CD4-positive, alpha-beta T cell (primary cell): Measurements from ENCODE around the gene ADAD2. TPM values are rescaled to one million over a fixed set of nuclear protein-coding genes. Genes with fewer than 3 reads are reported as not detected.

Source experiments
- ATAC-seq: fragments of 200-7000 bp; cut with Tn5 transposase; one replicate; pipeline ENCODE4 v1.10.0; 2022; ENCODE audit warnings: mild to moderate bottlenecking; ENCODE audit not compliant: poor library complexity
- CTCF ChIA-PET: fragments of 350-600 bp; sonication (Branson Sonifier 250); formaldehyde crosslinking; loops from one replicate; lab custom pipeline; 2021; ENCODE audit warnings: antibody characterized with exemption, inconsistent platforms; lab: Charles Lee
- POLR2A ChIA-PET: fragments of 350-600 bp; sonication (Branson Sonifier 250); formaldehyde crosslinking; loops from one replicate; lab custom pipeline; 2021; ENCODE audit warnings: antibody characterized with exemption, inconsistent platforms; lab: Charles Lee
- DNase-seq, 14 experiments: peaks; one replicate each; pipeline ENCODE4 v3.0.0-alpha.2; 2013 to 2020; ENCODE audit warnings: mixed read lengths in 2 of 14
- H3K27ac ChIP-seq, 2 donors: one replicate each; pipeline versions ENCODE4 v1.5.1 to v1.7.0; 2013; ENCODE audit warnings: low read length in 2 of 2, low read depth in 1 of 2, mild to moderate bottlenecking in 1 of 2
- H3K27me3 ChIP-seq, 2 experiments: 1 replicate in 1 of 2; 2 replicates in 1 of 2; pipeline versions ENCODE4 v1.6.1 to v1.7.0; 2013; ENCODE audit warnings: low read length in 2 of 2, control low read depth in 1 of 2, mild to moderate bottlenecking in 1 of 2, moderate library complexity in 1 of 2; ENCODE audit not compliant: insufficient read depth in 2 of 2, control insufficient read depth in 1 of 2
- H3K36me3 ChIP-seq: one replicate; pipeline ENCODE4 v1.6.1; 2013; ENCODE audit warnings: low read length, control low read depth; ENCODE audit not compliant: insufficient read depth
- H3K4me1 ChIP-seq: one replicate; pipeline ENCODE4 v1.6.1; 2013; ENCODE audit warnings: low read length, control low read depth; ENCODE audit not compliant: insufficient read depth
- H3K4me3 ChIP-seq: one replicate; pipeline ENCODE4 v1.5.1; 2013; ENCODE audit warnings: mild to moderate bottlenecking, low read length, moderate library complexity
- H3K9me3 ChIP-seq, 2 experiments: 1 replicate in 1 of 2; 2 replicates in 1 of 2; pipeline versions ENCODE4 v1.6.1 to v1.7.0; 2013; ENCODE audit warnings: low read length in 2 of 2, mild to moderate bottlenecking in 2 of 2, control low read depth in 1 of 2, moderate library complexity in 1 of 2; ENCODE audit not compliant: control insufficient read depth in 1 of 2, insufficient read depth in 1 of 2
- H3K27ac Mint-ChIP-seq: one replicate; pipeline ENCODE4 v1.8.0; 2020; ENCODE audit warnings: mixed read lengths
- H3K27me3 Mint-ChIP-seq: one replicate; pipeline ENCODE4 v1.8.0; 2021; ENCODE audit warnings: mixed read lengths
- H3K36me3 Mint-ChIP-seq: one replicate; pipeline ENCODE4 v1.8.0; 2021; ENCODE audit warnings: low read depth, mixed read lengths
- H3K4me1 Mint-ChIP-seq: one replicate; pipeline ENCODE4 v1.8.0; 2021; ENCODE audit warnings: low read depth, mixed read lengths
- H3K4me3 Mint-ChIP-seq: one replicate; pipeline ENCODE4 v1.8.0; 2020; ENCODE audit warnings: mild to moderate bottlenecking, mixed read lengths
- H3K9me3 Mint-ChIP-seq: one replicate; pipeline ENCODE4 v1.8.0; 2020; ENCODE audit warnings: mixed read lengths
- intact Hi-C, 2 experiments: fragments of 100-400 bp; cut with DNase I in 1 of 2; cut with micrococcal nuclease in 1 of 2; formaldehyde crosslinking; loops; one replicate each; pipeline versions ENCODE4 v1.15.1 to v1.9.0; 2023 to 2025; cut with DNase I, micrococcal nuclease
- total RNA-seq, 174 experiments: library from RNA in 2 of 174; stranded (reverse) in 2 of 174; gene quantifications; one replicate each; pipeline ENCODE4 v1.2.3 and lab custom pipeline; 2021 to 2026
- TF ChIP-seq, protein P1 (sequence below): fragments of 200-600 bp; IDR thresholded peaks from one replicate; pipeline ENCODE4 v1.8.0; 2022; ENCODE audit warnings: antibody characterized with exemption, mild to moderate bottlenecking

Gene ADAD2
- total RNA-seq, 2 experiments from 2014 or later = 0.59 TPM; not detected in 1

DNA sequence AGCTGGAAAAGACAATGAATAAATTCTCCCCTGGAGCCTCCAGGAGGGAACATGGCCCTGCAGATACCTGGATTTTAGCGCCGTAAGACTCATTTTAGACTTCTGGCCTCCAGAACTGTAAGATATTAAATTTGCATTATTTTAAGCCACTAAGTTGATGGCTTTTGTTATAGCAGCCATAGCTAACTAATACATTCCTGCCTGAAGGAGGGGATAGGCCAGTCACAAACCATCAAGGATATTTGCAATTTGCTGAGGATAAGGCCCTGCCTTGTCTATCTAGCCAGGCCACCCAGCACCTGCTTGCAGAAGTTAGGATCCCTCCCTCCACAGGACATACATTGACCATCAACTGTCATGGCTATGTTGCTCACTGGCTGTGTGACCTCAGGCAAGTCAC, 53.8 kb downstream of the ADAD2 start:
- Histone ChIP-seq H3K36me3 (no peaks in the 10 kb centered on the region), H3K4me3 (no peak overlapping the region), H3K9me3 (no peaks in the 10 kb centered on the region), H3K4me1 (no peaks in the 10 kb centered on the region), H3K27ac (no peak overlapping the region), H3K27me3 (peaks cover 2 to 9% of the 10 kb centered on the region in 2 experiments)
- DNase-seq (no peak), ATAC-seq (no peak)
- TF ChIP-seq, protein P1, sequence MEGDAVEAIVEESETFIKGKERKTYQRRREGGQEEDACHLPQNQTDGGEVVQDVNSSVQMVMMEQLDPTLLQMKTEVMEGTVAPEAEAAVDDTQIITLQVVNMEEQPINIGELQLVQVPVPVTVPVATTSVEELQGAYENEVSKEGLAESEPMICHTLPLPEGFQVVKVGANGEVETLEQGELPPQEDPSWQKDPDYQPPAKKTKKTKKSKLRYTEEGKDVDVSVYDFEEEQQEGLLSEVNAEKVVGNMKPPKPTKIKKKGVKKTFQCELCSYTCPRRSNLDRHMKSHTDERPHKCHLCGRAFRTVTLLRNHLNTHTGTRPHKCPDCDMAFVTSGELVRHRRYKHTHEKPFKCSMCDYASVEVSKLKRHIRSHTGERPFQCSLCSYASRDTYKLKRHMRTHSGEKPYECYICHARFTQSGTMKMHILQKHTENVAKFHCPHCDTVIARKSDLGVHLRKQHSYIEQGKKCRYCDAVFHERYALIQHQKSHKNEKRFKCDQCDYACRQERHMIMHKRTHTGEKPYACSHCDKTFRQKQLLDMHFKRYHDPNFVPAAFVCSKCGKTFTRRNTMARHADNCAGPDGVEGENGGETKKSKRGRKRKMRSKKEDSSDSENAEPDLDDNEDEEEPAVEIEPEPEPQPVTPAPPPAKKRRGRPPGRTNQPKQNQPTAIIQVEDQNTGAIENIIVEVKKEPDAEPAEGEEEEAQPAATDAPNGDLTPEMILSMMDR = no peak
- Mint-ChIP-seq H3K27ac (no peak overlapping the region), H3K4me1 (no peaks in the 10 kb centered on the region), H3K4me3 (no peak overlapping the region), H3K36me3 (no peaks in the 10 kb centered on the region), H3K9me3 (no peaks in the 10 kb centered on the region), H3K27me3 (peaks cover 38% of the 10 kb centered on the region)
- intact Hi-C loops = no loop called here
- ChIA-PET POLR2A (no interaction called here), CTCF (no interaction called here)

DNA sequence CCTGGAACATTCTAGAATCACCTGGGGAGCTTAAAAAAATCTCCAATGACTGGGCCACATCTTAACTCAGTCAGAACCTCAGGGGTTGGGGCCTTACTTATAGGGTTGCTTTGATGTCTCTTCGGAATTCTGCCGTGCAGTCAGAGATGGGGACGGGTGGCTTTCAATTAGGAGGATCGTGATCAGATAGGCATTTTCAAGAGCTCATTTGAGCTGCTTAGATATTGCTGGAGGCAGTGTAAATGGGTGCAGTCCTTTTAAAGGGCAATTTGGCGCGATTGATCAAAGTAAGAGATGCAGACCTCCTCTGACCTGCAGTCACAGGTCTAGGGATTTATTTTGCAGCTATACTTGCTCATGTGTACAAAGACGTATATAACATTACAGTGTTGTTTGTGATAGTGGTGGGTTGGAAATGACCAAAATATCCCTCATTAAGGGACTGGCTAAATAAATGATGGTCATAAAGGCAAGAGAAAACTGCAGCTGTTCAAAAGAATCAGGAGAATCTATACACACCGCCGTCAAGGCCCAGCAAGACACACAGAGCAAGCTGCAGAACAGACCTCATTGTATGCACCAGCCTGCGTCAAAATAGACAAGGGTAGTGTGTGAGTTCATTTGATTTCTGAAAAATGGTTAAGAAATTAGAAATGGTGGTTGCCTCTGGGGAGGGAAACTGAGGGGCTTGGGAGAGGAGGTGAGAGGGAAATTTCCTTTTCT, 55.2 kb downstream of the ADAD2 start:
- Mint-ChIP-seq H3K4me1 (no peaks in the 10 kb centered on the region), H3K27me3 (peaks cover 40% of the 10 kb centered on the region), H3K27ac (no peak overlapping the region), H3K9me3 (no peaks in the 10 kb centered on the region), H3K36me3 (no peaks in the 10 kb centered on the region), H3K4me3 (no peak overlapping the region)
- H3K4me1 ChIP-seq = no peaks in the 10 kb centered on the region
- no peaks in the 10 kb centered on the region for H3K9me3 ChIP-seq
- ATAC-seq = no peak
- H3K36me3 ChIP-seq = no peaks in the 10 kb centered on the region
- DNase-seq = no peak
- H3K27ac ChIP-seq = no peak overlapping the region
- H3K4me3 ChIP-seq = no peak overlapping the region
- intact Hi-C loops = no loop called here
- ChIA-PET POLR2A (no interaction called here), CTCF (no interaction called here)
- TF ChIP-seq, protein P1 = no peak
- peaks cover 2 to 3% of the 10 kb centered on the region in 2 experiments for H3K27me3 ChIP-seq

DNA sequence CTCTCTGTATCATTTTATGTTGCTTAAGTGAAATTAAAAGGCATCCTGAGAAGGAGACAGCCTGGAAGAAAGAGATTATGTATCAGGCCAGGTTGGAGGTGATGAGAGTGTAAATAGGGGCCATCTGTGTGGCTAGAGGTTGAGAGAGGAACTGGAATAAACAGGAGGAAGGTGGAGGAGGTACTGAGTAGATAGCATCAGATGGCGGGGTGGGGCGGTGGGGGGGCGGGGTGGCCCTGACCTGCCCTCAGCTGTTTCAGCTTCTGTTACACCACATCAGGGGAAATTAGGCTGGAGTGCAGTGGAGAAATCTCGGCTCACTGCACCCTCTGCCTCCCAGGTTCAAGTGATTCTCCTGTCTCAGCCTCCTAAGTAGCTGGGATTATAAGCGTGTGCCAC, 55.7 kb downstream of the ADAD2 start:
- H3K27ac ChIP-seq = no peak overlapping the region
- CTCF ChIA-PET = no interaction called here
- H3K27me3 Mint-ChIP-seq = peaks cover 41% of the 10 kb centered on the region

More for the DNA sequence above, 55.7 kb downstream of the ADAD2 start:
- DNase-seq (no peak), ATAC-seq (no peak)
- no peaks in the 10 kb centered on the region for H3K9me3 ChIP-seq
- POLR2A ChIA-PET = no interaction called here
- intact Hi-C loops = no loop called here
- TF ChIP-seq, protein P1 = no peak
- no peaks in the 10 kb centered on the region for H3K36me3 ChIP-seq
- H3K27me3 ChIP-seq = peaks cover 2 to 4% of the 10 kb centered on the region in 2 experiments
- no peaks in the 10 kb centered on the region for H3K4me1 Mint-ChIP-seq
- H3K9me3 Mint-ChIP-seq = no peaks in the 10 kb centered on the region
- no peak overlapping the region for H3K4me3 Mint-ChIP-seq
- no peaks in the 10 kb centered on the region for H3K36me3 Mint-ChIP-seq
- no peak overlapping the region for H3K4me3 ChIP-seq
- no peak overlapping the region for H3K27ac Mint-ChIP-seq
- no peaks in the 10 kb centered on the region for H3K4me1 ChIP-seq

Other genes with a start within 250 kb of the ADAD2 start
- 1 to 10 TPM; 2.1 to 2.6 TPM for gene OSGIN1, start 237.9 kb upstream of the ADAD2 start, total RNA-seq
- gene NECAB2, start 222.9 kb upstream of the ADAD2 start, total RNA-seq = not detected
- gene SLC38A8, start 148.4 kb upstream of the ADAD2 start, total RNA-seq = not detected
- gene MBTPS1, start 74.2 kb upstream of the ADAD2 start, total RNA-seq = 100 to 1,000 TPM; 121 to 122 TPM
- gene HSDL1, start 46.0 kb upstream of the ADAD2 start, total RNA-seq = 10 to 100 TPM in 1 of 2 experiments, 1 to 10 TPM in 1; 9.4 to 12.1 TPM
- gene DNAAF1, start 45.8 kb upstream of the ADAD2 start, total RNA-seq = not detected
- 10 to 100 TPM; 75.6 to 82.1 TPM for gene TAF1C, start 4.1 kb upstream of the ADAD2 start, total RNA-seq
- not detected for gene KCNG4, start 48.9 kb downstream of the ADAD2 start, total RNA-seq
- gene WFDC1, start 103.7 kb downstream of the ADAD2 start, total RNA-seq = not detected
- not detected for gene ATP2C2, start 177.4 kb downstream of the ADAD2 start, total RNA-seq